CD4-positive, alpha-beta T cell treated with Interleukin-17A for 4 hours (primary cell): ENCODE data around the gene CLHC1.

Experiments used
- DNase-seq: peaks from one replicate; pipeline ENCODE4 v3.0.0-alpha.2; 2020; ENCODE audit warnings: mixed read lengths

The CLHC1 gene

DNA sequence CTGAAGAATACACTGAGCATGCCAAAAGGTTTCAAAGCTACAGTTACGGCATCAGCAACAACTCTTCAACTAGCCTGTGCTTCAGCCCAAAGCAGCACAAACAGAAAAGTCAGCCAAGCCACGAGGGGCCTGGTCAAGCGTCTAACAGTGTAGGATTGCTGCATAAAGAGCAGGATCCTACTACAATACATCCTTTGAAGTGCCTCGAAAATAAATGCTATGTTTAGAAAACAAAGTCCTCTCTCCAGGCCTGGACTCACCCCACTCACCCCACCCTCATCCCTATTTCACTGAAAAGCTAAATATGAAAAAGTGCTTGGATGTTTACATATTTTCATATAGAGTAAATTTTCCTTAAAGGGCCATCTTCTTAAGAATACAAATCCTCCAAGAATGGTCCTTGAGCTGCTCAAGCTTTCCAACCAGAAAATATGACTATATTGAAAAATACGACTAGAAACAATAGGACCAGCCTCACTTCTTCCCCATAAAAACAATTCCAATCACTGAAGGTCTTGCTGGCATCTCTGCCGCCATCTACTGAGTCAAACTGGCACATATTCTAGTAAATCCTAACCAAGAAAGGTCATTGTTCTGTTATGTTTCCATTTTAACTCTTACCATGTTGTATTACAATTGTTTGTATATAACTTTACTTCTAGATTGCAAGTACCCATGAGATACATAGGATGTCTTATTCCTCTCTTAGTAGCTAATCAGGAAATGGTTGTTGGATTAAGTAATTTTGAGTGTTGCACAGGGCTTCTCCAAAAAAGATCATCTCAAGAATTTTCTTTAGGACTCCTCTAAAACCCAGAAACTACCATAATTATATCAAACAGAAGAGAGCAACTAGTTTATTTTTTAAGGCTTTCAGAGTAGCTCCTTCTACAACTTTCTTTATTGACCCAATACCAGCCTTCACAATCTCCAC lies 63.6 kb downstream of the CLHC1 start:
- peak; percentile 61 for DNase-seq

DNA sequence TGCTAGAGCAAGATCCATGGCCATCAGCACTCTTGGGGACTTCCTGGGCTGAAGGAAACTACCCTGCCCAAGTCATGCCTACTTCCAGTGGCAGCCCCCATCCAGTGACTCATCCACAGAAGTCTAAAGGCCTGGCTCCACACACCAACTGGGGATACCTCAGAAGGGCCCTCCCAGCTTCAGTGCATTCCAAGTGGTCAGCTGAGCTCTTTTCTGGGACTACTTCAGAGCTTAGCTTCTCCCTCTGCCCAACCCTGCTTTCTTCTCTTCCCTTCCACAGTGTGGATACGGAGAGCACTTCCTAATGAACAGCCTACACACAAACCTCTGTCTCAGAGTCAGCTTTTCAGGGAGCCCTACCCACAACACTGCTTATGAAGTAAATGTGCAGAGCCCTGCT lies 66.5 kb downstream of the CLHC1 start:
- no peak for DNase-seq

DNA sequence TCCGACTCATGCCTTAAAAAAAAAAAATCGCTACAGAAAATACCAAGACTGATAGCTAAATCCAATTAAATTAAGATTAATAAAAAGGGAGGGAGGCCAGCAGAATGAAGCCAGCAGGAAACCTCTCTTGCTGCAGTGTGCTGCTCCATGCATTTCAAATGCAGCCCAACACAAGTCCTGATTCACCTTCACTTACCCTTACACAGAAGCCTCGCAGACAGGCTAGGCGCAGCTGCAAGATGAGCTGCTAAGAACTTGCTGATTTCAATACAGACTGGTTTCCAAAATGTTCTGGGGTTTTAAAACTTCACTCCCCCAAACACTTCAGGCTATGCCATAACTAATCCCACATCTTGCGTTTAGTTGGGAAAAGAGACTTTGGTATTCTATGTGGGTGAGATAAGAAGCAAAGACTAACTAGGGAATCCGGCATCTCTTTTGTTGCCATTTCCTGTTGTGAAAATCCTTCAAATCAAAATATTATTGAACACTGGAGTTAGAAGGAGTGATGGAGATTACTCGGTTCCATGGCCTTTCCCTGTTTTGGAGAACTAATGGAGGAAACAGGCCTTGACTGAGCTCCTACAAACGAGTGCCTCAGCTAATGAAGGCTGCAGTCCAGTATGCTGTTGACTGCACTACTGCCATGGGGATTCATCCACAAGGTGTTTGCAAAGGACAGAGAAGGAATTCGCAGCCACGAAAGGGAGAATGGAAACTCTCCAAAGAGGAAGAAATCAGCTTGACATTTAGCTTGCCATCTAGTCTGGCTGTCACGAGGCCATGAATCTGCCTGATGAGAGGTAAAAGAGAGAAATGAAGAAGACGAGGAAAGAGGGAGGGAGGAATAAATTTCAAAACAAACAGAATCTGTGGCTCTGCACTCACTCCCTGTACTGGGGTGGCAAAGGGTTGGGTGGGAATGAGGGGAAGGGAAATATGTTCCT lies 67.3 kb downstream of the CLHC1 start:
- DNase-seq = no peak

DNA sequence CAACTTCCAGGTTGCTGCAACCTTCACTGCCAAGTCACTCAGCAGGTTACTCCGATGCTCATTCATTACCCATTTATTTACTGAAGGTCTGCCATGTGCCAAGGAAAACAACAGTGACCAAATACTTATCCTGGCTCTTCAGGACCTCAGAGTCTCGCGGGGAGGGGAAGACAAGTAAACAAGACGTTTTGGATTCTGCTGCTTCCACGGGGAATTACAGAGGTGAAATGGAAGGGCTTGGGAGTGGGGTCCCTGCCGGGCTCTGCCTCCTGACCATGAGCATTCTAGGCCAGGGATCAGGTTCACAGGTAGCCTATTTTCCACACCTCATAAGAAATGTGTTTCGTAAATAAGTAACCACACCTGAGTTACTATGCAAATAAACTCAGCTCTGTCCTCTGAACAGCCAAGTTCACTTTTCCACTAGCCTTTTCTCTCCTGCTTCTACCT lies 68.1 kb downstream of the CLHC1 start:
- no peak for DNase-seq

DNA sequence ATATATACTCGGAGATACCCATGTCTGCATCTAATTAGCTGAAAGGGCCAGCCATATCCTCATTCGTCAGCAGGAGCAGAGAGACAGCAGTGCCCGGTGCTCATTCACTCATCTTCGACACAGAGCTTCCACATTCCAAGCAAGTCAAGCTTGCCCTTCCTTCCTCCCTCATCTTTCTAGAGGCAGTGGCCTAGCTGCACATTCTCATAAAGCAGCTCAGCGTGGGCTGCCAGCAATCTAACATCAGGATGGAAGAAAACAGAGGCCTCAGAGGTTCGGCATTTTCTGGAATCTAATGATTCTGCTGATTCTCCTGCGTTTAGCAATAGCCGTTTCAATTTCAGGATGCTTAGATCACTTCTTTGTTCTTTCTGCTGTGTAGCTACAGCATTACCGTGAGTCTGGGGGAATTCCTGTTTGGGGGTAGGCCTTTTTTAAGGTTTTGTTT lies 68.8 kb downstream of the CLHC1 start:
- DNase-seq = no peak

DNA sequence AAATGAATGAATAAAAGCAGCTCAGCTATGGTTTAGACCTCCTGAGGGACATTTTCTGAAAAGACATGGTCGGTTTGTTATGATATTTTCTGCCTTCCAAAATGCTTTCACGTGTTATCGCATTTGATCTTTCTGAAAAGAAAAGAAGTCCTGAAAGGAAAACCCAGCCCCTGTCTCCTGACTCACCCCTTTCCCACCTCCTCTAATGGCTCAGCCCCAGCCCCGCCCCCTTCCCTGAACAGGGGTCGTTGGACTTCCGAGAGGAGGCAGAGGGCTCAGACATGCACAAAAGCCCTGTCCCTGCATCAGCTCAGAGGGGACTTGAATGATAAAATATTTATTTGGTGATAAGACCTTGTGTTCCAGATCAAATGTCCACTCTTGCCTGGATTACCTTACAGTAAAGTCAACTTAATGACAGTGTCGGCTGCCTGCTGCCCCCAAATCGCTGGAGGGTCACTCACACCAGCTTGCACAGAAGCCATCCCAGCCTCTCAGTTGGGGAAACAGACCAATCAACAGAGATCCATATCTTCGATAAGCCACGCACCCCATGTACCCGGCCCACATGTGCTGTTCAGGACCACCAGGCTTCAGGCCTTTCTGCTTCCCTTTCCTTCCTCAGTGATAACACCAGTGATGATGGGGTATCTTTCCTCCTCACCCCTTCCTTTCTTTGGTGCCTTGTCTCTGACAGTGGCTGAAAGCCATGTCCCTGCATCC lies 69.6 kb downstream of the CLHC1 start:
- no peak for DNase-seq

- no peak for DNase-seq
Observed at GRCh38 chr2:55161295-55162210, 70.5 kb downstream of the CLHC1 start.

GRCh38 chr2:55160422-55160821 lies 71.7 kb downstream of the CLHC1 start:
- no peak for DNase-seq

- no peak for DNase-seq
Observed at GRCh38 chr2:55159752-55160151, 72.3 kb downstream of the CLHC1 start.

DNA sequence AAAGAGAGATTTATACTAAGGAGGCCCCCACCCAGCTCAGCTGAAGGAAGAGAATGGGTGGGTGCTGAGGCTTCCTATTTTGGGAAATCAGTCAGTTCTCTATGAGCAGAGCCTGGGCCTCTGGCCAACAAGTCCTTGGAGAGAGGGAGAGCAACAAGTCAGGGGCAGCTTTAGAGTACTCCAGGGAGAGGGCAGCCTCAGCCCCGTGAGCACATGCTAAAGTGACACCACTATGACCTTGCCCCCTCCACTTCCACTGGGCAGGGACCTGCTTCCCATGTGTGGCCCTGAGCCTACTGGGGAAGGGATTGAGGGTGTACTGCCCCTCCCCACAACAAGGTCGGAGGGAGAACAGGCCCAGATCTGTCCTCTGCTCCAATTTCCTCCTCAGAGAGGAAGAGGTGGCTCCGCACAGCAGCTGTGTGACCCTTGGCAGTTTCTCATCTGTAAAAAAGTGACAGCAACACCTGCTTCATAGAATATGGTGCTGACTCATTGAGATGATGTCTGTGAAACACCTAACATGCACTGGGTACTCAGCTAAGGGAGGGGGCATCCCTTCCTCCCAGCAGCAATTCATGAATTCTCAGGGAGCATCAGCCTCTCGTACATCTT lies 72.9 kb downstream of the CLHC1 start:
- DNase-seq = no peak

DNA sequence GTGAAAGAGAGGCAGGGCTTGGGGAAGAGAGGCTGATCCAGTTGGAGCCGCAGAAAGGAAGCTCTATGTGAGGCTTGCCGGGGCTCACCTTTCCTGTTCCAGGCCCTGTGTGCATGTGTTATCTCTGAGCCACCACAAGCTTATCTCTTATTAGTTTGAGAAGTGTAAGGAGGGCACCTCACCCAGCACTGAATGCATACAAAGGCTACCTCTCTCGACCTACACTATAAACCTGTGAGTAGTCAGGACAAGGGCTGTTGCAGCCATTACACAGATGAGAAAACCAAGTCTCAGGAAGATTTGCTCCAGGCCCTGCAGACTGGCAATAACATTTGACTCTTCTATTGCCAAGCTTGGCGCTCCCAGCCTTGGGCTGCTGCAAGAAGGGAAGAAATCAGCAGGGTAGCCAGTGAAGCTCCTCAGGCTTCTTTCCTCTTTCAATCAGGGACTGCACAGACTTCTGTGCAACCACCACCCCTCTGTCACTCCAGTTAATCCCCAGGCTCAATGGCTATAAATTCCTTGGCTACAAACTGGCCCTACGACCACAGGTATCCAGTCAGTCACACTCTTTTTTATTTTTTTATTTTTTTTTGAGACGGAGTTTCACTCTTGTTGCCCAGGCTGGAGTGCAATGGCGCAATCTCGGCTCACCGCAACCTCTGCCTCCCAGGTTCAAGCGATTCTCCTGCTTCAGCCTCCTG lies 73.8 kb downstream of the CLHC1 start:
- DNase-seq = no peak

GRCh38 chr2:55157474-55157884 lies 74.6 kb downstream of the CLHC1 start:
- no peak for DNase-seq

- no peak for DNase-seq
Observed at GRCh38 chr2:55156984-55157383, 75.1 kb downstream of the CLHC1 start.

DNA sequence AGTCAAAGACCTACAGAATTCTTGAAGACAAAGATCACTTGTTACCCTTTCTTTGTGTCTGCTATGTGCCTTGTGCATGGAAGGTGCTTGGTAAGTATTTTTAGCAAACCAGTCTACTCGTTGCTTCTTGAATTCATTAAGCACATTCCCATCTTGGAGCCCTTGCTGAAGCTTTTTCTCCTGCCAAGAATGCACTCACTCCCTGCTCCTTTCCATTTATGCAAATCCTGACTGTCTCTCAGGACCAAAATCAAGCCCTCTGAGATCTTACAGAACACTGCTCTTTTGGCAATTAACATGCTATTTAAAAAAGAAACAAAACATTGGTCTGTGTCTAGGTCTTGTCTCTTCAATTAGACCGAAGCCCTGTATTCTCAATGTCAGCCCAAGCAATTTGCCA lies 75.8 kb downstream of the CLHC1 start:
- no peak for DNase-seq

GRCh38 chr2:55155764-55156281 lies 76.3 kb downstream of the CLHC1 start:
- no peak for DNase-seq

DNA sequence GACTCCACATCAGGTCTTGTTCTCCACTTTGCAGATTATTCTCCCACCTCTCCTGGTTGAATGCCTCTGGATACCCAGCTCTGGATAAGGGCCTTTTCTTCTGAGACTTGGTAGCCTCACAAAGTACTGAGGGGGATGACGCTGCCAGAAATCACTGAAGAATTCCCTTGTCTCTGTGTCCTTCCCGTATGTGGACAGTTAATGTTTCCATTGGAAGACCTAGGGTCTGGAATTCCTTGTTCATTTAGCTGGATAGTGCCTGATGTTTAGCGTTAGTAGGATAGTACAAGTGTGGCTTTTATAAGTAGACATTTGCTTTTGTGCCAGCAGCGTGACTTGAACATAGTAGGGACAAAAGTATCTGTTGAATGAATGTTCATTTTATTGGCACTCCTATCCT lies 76.9 kb downstream of the CLHC1 start:
- DNase-seq = no peak

DNA sequence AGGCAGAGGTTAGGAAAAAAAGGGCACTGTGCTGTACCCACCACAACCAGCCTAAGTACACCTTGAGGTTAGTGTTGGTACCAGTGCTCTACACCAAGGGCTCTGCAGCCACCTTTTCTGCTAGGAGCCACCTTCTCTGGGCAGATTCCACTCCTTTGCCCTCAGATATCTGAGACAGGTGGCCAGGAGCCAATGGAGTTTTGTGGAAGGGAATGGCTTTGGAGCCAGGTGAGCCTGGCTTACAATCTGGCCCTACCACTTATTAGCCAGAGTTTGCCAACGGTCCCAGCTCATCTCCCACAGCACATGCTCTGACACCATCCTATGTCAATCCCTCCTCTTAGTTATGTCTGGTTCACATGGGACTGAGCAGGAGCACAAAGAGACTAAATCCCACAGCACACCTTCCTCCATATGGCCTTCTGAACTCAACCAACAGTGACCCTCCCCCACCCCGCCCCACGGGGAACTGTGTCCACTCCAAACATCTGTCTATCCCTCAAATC lies 77.5 kb downstream of the CLHC1 start:
- DNase-seq = no peak

- DNase-seq = no peak
Observed at GRCh38 chr2:55153584-55154299, 78.4 kb downstream of the CLHC1 start.
